ENCODE data around the gene SLC1A2. TPM values are rescaled to one million over a fixed set of nuclear protein-coding genes. Genes with fewer than 3 reads are reported as not detected.
"Not testable (repeated sequence)": the region's sequence is repeated elsewhere in the genome, so short reads cannot be mapped to it uniquely, and the experiment has no call there.

SLC1A2 gene
- total RNA-seq, 2 experiments from 2014 or later: not detected

- H3K4me1 Mint-ChIP-seq (ENCODE audit: low read depth): peaks cover 12% of the 10 kb centered on the region
- ATAC-seq: no peak
- no peak for TF ChIP-seq CTCF (IDR thresholded peaks at IDR 0.05)
- peaks cover 2% of the 10 kb centered on the region for H3K9me3 Mint-ChIP-seq
- ChIA-PET CTCF (interaction anchor here (1.8 kb wide), 1 partner anchor 10 kb away, joined by 6 read pairs; no protein-coding TSS in a partner anchor), POLR2A (interaction anchor here (0.6 to 1.6 kb wide), 2 partner anchors 13 to 201 kb away, joined by 3 read pairs; no protein-coding TSS in a partner anchor)
- peaks cover 97% of the 10 kb centered on the region for H3K36me3 Mint-ChIP-seq (ENCODE audit: low read depth)
- no peaks in the 10 kb centered on the region for H3K27me3 Mint-ChIP-seq
- peak overlapping the region; percentile 13 for H3K27ac Mint-ChIP-seq
- intact Hi-C loops (cut with micrococcal nuclease): no loop called here
- H3K4me3 Mint-ChIP-seq: no peak overlapping the region
- no peak for DNase-seq
These were observed 191.6 kb downstream of the SLC1A2 start for GRCh38 chr11:35227576-35228327.

- H3K27ac Mint-ChIP-seq; H3K4me3 Mint-ChIP-seq; H3K9me3 Mint-ChIP-seq; ATAC-seq; DNase-seq; intact Hi-C loops (cut with micrococcal nuclease); H3K27me3 Mint-ChIP-seq: not testable (repeated sequence)
- POLR2A ChIA-PET: interaction anchor here (1.6 kb wide), 1 partner anchor 14 kb away, joined by 3 read pairs; no protein-coding TSS in a partner anchor
- CTCF ChIA-PET: interaction anchor here (1.4 to 1.8 kb wide), 2 partner anchors 11 to 165 kb away, joined by 4 to 6 read pairs; no protein-coding TSS in a partner anchor
- peaks cover 94% of the 10 kb centered on the region for H3K36me3 Mint-ChIP-seq (ENCODE audit: low read depth)
- peaks cover 10% of the 10 kb centered on the region for H3K4me1 Mint-ChIP-seq (ENCODE audit: low read depth)
These were observed 192.6 kb downstream of the SLC1A2 start for GRCh38 chr11:35226756-35227155.

- no peak for ATAC-seq
- intact Hi-C loops (cut with micrococcal nuclease): no loop called here
- Mint-ChIP-seq H3K27me3 (no peaks in the 10 kb centered on the region), H3K27ac (no peak overlapping the region), H3K9me3 (no peaks in the 10 kb centered on the region), H3K4me3 (no peak overlapping the region), H3K36me3 (ENCODE audit: low read depth) (peaks cover 93% of the 10 kb centered on the region), H3K4me1 (ENCODE audit: low read depth) (peaks cover 12% of the 10 kb centered on the region)
- no peak for DNase-seq
- ChIA-PET POLR2A (interaction anchor here (0.8 kb wide), 1 partner anchor 62 kb away, joined by 3 read pairs; no protein-coding TSS in a partner anchor), CTCF (interaction anchor here (1.1 to 1.4 kb wide), 2 partner anchors 166 to 299 kb away, joined by 3 to 4 read pairs; no protein-coding TSS in a partner anchor)
- TF ChIP-seq CTCF (IDR thresholded peaks at IDR 0.05): no peak
These were observed 193.3 kb downstream of the SLC1A2 start for GRCh38 chr11:35225946-35226520.

GRCh38 chr11:35223991-35224390 lies 195.4 kb downstream of the SLC1A2 start:
- DNase-seq (no peak), ATAC-seq (no peak)
- Mint-ChIP-seq H3K27me3 (no peaks in the 10 kb centered on the region), H3K36me3 (ENCODE audit: low read depth) (peaks cover 86% of the 10 kb centered on the region), H3K4me1 (ENCODE audit: low read depth) (peaks cover 14% of the 10 kb centered on the region), H3K4me3 (no peak overlapping the region), H3K27ac (no peak overlapping the region), H3K9me3 (no peaks in the 10 kb centered on the region)
- POLR2A ChIA-PET: interaction anchor here (1.2 to 1.4 kb wide), 2 partner anchors 9 to 11 kb away, joined by 4 read pairs; no protein-coding TSS in a partner anchor
- CTCF ChIA-PET: interaction anchor here (1.2 to 1.5 kb wide), 3 partner anchors 8 to 168 kb away, joined by 3 to 4 read pairs (median 3); no protein-coding TSS in a partner anchor
- intact Hi-C loops (cut with micrococcal nuclease): no loop called here
- no peak for TF ChIP-seq CTCF (IDR thresholded peaks at IDR 0.05)

- no peak for TF ChIP-seq CTCF (IDR thresholded peaks at IDR 0.05)
- CTCF ChIA-PET: interaction anchor here (1.2 to 1.5 kb wide), 3 partner anchors 8 to 168 kb away, joined by 3 to 7 read pairs (median 3); no protein-coding TSS in a partner anchor
- Mint-ChIP-seq H3K27ac (no peak overlapping the region), H3K4me1 (ENCODE audit: low read depth) (peaks cover 17% of the 10 kb centered on the region), H3K36me3 (ENCODE audit: low read depth) (peaks cover 86% of the 10 kb centered on the region), H3K4me3 (no peak overlapping the region), H3K9me3 (no peaks in the 10 kb centered on the region), H3K27me3 (no peaks in the 10 kb centered on the region)
- no peak for ATAC-seq
- intact Hi-C loops (cut with micrococcal nuclease): no loop called here
- POLR2A ChIA-PET: interaction anchor here (0.6 kb wide), 1 partner anchor 171 kb away, joined by 3 read pairs; no protein-coding TSS in a partner anchor
- DNase-seq: no peak
These were observed 196.0 kb downstream of the SLC1A2 start for GRCh38 chr11:35223371-35223796.
